Osteocyte (in vitro differentiated cells): ENCODE data around the gene DGLUCY. TPM values are rescaled to one million over a fixed set of nuclear protein-coding genes. Genes with fewer than 3 reads are reported as not detected.
"Not testable (repeated sequence)": the region's sequence is repeated elsewhere in the genome, so short reads cannot be mapped to it uniquely, and the experiment has no call there.

Source experiments
- DNase-seq: peaks from one replicate; pipeline ENCODE4 v3.0.0; 2021; ENCODE audit warnings: mixed read lengths; ENCODE audit not compliant: unreplicated experiment; ENCODE audit errors: extremely low spot score
- H3K27ac Mint-ChIP-seq: one replicate; pipeline ENCODE4 v1.8.0; 2021; ENCODE audit warnings: mild to moderate bottlenecking, mixed read lengths; ENCODE audit not compliant: unreplicated experiment
- H3K27me3 Mint-ChIP-seq: one replicate; pipeline ENCODE4 v1.8.0; 2021; ENCODE audit warnings: mixed read lengths; ENCODE audit not compliant: unreplicated experiment
- H3K36me3 Mint-ChIP-seq: one replicate; pipeline ENCODE4 v1.8.0; 2021; ENCODE audit warnings: mixed read lengths; ENCODE audit not compliant: unreplicated experiment
- H3K4me1 Mint-ChIP-seq: one replicate; pipeline ENCODE4 v1.8.0; 2021; ENCODE audit warnings: mixed read lengths; ENCODE audit not compliant: unreplicated experiment
- H3K4me3 Mint-ChIP-seq: one replicate; pipeline ENCODE4 v1.8.0; 2021; ENCODE audit warnings: mild to moderate bottlenecking, moderate library complexity, mixed read lengths; ENCODE audit not compliant: unreplicated experiment
- H3K9me3 Mint-ChIP-seq: one replicate; pipeline ENCODE4 v1.8.0; 2021; ENCODE audit warnings: mixed read lengths; ENCODE audit not compliant: unreplicated experiment
- total RNA-seq: library from RNA; stranded (reverse); gene quantifications from 2 replicates; pipeline ENCODE4 v1.2.1, GENCODE V29; 2021
- TF ChIP-seq, protein P1 (sequence below): fragments of 200-600 bp; sonication (generic); IDR thresholded peaks from 2 replicates; pipeline ENCODE4 v1.5.0; 2021; ENCODE audit warnings: antibody characterized with exemption, mild to moderate bottlenecking, moderate library complexity

Gene DGLUCY
- total RNA-seq, 1 donor from 2014 or later: 20.4 TPM

DNA sequence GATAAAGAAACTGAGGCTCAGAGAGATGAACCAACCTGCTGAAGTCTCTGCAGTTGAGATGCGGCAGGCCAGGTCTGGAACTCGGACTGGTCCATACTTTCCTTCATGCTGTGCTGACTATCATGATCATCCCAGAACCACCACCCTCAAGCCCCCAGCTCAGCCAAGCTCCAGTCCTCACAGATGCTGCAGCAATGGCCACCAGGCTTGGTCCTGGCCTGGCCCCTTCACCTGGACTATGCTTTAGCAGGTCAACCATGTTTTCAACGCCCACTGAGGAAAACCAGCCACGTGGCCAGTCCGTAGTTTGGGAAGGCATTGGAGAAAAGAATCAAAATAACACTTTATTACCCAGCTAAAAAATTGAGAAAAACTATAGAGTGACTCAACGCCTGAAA, 129.2 kb downstream of the DGLUCY start:
- Mint-ChIP-seq H3K27ac (no peak overlapping the region), H3K4me1 (peaks cover 21% of the 10 kb centered on the region)
- TF ChIP-seq, protein P1, sequence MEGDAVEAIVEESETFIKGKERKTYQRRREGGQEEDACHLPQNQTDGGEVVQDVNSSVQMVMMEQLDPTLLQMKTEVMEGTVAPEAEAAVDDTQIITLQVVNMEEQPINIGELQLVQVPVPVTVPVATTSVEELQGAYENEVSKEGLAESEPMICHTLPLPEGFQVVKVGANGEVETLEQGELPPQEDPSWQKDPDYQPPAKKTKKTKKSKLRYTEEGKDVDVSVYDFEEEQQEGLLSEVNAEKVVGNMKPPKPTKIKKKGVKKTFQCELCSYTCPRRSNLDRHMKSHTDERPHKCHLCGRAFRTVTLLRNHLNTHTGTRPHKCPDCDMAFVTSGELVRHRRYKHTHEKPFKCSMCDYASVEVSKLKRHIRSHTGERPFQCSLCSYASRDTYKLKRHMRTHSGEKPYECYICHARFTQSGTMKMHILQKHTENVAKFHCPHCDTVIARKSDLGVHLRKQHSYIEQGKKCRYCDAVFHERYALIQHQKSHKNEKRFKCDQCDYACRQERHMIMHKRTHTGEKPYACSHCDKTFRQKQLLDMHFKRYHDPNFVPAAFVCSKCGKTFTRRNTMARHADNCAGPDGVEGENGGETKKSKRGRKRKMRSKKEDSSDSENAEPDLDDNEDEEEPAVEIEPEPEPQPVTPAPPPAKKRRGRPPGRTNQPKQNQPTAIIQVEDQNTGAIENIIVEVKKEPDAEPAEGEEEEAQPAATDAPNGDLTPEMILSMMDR: no peak

GRCh38 chr14:91244501-91244901, 130.6 kb downstream of the DGLUCY start, which contains the start of gene GPR68:
TSS of gene GPR68 (minus strand) at chr14:91244704. CDS start at chr14:91235050, 9,654 bp downstream.
- Mint-ChIP-seq H3K4me1 (peaks cover 21% of the 10 kb centered on the region), H3K36me3 (no peaks in the 10 kb centered on the region), H3K27ac (peak within 1 kb of the TSS; percentile 68), H3K9me3 (peaks cover 13% of the 10 kb centered on the region), H3K27me3 (no peaks in the 10 kb centered on the region), H3K4me3 (no peak within 1 kb of the TSS)
- DNase-seq: no peak
- TF ChIP-seq, protein P1: no peak

More for the DNA sequence above, 129.2 kb downstream of the DGLUCY start:
- Mint-ChIP-seq H3K9me3 (peaks cover 14% of the 10 kb centered on the region), H3K27me3 (no peaks in the 10 kb centered on the region), H3K36me3 (no peaks in the 10 kb centered on the region), H3K4me3 (no peak overlapping the region)
- no peak for DNase-seq

- H3K4me1 Mint-ChIP-seq: peaks cover 22% of the 10 kb centered on the region
- H3K27me3 Mint-ChIP-seq: no peaks in the 10 kb centered on the region
- TF ChIP-seq, protein P1: no peak
- no peaks in the 10 kb centered on the region for H3K36me3 Mint-ChIP-seq
- no peak overlapping the region for H3K27ac Mint-ChIP-seq
- DNase-seq: no peak
- H3K4me3 Mint-ChIP-seq: no peak overlapping the region
- H3K9me3 Mint-ChIP-seq: peaks cover 8% of the 10 kb centered on the region
Measured at GRCh38 chr14:91245029-91245428, 131.2 kb downstream of the DGLUCY start.

DNA sequence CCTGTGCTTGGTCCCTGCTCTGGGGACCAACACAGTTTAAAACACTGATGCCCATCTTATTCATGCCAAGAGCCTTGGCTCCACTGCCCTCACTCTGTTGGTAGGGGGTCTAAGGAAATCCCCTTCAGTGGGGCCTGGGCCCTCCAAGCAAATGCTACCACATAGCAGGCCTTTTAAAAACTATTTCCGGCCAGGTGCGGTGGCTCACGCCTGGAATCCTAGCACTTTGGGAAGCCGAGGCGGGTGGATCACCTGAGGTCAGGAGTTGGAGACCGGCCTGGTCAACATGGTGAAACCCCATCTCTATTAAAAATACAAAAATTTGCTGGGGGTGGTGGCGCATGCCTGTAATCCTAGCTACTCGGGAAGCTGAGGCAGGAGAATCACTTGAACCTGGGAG, 131.7 kb downstream of the DGLUCY start:
- H3K4me1 Mint-ChIP-seq: peaks cover 28% of the 10 kb centered on the region
- H3K4me3 Mint-ChIP-seq, H3K36me3 Mint-ChIP-seq, H3K27ac Mint-ChIP-seq, DNase-seq, H3K9me3 Mint-ChIP-seq, H3K27me3 Mint-ChIP-seq: not testable (repeated sequence)

- H3K27ac Mint-ChIP-seq: no peak overlapping the region
- no peaks in the 10 kb centered on the region for H3K27me3 Mint-ChIP-seq
- no peak for DNase-seq
- TF ChIP-seq, protein P1: no peak
- peaks cover 31% of the 10 kb centered on the region for H3K4me1 Mint-ChIP-seq
- no peaks in the 10 kb centered on the region for H3K36me3 Mint-ChIP-seq
- H3K9me3 Mint-ChIP-seq: peaks cover 5% of the 10 kb centered on the region
- no peak overlapping the region for H3K4me3 Mint-ChIP-seq
Measured at GRCh38 chr14:91246051-91246852, 132.4 kb downstream of the DGLUCY start.
